Islet precursor cell (in vitro differentiated cells): ENCODE measurements around the gene SULF2.

Source experiments
- DNase-seq: peaks from one replicate; pipeline ENCODE4 v3.0.0-alpha.2; 2018

SULF2 gene

DNA sequence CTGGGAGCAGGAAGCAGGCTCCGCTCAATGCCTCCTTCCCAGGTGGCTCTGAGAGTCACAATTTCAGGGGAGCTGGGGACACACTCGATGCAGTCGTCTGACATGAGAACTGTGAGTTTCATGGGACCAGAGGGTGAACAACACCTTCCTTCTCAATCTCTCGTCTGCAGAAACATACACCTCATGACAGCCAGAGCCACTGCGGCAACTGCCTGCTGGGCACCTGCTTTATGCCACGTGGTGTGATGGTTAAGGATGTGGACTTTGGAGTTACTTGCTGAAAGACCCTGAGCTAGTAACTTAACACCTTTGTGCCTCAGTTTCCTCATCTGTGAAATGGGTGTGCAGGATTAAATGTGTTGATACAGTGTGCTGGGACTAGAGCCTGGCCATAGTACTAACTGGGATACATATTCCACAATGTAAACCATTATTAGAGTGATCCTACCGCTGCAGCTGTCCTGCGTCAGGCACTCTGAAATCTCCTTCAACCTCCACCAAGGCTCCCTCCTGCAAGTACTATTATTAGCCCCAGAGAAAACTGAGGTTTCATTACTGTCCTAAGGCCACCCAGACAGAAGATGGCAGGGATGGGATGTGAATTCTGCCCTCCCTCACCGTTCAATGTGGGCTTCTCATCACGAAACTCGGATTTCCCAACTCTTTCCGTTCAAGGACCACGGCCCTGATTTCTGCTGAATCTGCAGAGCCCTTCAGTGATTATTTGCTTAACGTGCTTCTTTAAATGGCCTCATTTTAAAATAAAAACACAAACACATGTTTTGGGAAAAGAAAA is 24.4 kb downstream of the SULF2 start:
- DNase-seq, result no peak

DNA sequence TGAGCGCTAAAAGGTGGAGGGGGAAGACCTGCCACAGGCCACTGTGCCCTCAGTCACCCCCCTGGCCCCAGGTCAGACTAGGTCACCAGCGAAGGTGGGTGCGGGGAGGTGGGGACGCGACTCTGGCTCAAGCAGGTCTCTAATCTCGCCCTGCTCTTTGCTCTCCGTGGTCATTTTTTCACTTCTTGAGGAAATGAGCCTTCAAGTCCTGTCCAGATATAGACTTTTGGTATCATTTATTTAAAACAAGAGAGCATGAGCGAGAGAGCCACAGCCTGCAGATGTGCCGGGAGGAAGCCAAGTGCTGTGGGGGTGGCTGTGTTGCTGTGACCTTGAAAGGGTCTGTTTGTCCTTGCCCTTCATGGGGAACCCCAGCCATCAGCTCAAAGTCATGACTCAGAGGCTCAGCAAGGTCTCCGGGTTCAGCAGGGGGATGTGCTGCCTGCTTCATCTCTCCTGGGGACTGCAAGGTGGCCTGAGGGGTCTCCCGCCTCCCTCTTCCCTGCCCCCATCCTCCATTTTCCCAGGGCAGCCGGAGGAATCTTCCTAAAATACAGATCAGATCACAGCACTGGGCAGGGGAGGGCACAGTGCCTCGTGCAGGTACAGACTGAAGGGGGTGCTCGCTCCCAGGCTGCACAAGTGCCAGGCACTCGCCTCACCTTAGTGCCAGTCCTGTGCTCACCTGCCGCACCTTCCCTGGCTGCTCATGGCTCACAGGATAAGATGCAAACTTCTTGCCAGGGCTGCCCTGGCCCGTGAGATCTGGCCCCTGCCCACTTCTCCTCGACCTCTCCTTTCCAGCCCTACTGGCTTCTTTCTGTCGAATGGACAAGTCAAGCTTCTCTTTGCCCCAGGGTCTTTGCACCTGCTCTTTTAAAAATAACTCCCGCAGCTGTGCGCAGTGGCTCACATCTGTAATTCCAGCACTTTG is 26.5 kb downstream of the SULF2 start:
- no peak for DNase-seq

DNA sequence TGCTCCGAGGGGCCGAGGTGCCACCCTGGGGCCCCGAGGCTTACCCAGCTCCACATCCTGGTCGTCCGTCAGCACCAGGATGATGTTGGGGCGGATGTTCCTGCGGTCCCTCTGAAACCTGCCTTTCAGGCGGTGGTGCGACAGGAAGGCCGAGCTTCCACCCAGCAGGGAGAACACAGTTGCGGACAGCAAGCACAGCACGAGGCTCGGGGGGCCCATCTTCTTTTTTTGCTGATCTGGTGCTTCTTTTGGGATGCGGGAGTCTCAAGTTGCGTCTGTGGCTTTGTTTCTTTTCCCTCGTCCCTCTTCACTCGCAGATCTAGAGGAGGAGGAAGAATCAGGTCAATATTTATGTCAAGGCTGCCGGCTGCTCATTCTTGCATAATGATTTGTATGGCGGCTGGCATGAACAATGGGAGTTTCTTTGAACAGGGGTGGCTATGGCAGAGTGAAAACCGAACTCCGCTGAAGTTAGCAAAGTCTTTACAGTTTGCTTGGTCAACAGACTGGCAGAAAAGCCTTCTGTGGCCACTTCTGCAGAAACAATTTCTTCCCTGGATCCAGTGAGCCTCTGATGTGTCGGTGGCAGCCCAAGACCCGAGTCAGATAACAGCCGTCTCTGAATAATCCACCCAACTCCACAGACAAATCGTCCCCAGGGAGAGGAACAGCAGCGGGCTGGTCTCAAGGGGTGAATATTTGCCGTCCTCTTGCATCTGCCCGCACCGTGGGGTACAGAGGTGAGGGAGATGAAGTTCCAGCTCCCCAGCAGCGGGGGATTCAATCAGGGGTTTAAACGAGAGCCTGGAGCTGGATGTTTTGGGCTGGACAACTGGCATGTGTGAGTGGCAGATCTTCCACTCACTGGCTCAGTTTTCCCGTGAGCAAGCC is 27.9 kb downstream of the SULF2 start:
- no peak for DNase-seq

DNA sequence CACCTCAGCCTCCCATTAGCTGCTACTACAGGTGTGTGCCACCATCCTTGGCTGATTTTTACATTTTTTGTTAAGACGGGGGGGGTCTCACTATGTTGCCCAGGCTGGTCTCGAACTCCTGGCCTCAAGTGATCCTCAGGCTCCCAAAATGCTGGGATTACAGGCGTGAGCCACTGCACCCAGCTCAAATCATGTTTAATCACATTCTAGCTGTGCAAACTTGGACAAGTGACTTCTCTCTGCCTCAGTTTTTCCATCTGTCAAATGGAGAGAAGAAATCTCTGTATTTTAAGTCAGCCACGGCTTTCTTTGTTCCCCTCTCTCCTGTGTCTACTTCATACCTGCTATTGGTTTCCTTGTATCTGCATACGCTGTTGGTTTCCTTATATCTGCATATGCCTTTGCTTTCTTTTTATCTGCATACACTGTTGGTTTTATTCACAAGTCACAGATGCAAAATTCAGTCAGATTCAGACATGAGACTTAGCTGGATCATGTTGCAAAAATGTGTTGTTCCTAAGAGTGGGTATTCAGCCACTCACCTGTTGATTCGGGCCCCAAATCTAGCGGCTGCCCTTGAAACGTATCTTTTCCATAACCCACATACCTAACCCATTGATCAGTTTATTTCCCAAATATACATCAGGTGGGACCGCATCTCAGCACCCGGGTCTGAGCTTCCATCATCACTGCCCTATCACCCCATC is 30.2 kb downstream of the SULF2 start:
- DNase-seq, result no peak

DNA sequence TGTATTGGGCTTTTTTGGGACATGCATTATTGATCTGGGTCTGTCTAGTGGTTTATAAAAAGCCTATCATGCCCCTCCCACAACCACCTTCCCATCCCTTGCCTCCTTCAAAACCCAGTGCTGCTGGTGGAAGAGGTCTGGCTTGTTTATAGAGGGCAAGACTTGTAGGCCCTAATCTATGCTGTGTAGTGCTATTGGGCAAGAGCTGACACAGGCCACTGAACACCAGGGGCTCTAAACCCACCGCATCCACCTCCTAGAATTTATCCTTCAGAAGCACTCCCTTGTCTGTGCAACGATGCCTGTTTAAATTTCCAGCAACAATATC is 30.9 kb downstream of the SULF2 start:
- DNase-seq, result no peak

DNA sequence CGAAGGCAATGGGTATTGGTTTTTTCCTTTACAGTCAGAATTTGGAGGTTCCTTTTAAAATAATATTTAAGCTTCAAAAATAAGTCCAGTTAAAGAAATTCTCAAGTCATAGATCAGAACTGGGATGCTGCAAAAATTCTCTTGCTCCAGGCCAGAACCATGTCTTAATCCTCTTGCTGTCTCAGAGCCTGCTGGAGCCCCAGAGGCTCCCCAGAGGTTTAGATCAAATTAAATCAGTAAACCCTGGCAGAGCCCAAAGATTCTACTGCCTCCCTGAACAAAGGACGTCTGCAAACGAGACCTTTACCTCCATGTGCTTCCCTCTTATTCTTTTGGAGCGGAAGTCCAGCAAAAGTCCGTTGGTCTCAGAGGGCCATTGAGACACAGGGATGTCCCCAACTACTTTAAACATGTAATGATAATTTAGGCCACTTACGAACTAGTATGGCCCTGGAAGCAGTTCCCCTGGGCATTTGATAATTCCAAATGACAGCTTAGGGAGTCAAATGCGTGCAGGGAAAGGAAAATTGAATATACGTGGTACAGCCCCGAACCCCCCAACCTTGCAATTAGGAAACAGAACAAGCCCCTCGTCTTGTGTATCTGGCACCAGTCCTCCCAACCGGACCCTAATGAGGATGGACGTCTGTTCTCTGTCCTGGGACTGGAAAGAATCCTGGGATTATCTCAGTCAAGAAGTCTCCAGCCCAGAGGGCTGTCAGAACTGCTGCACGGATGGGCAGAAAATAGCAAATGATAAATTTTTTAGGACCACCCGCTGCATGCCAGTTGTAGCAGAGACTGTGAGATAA is 31.5 kb downstream of the SULF2 start:
- DNase-seq, result no peak

DNA sequence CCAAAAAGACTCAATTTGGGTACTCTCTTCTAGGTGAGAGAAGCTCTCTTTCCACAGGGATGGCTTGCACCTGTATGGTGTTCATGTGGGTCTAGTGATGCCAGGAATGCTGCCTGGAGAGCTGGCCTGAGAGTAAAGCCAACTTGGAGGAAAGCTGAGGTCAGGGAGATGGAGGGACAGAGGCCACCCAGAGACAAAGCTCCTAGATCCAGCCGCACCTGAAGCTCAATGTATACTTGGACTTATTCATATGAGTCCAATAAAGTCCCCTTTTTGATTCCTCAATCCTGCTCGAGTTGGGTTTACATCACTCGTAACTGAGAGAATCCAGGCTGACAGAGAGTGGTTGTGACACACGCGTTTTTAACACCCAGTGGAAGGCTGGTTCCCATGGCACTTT is 33.8 kb downstream of the SULF2 start:
- DNase-seq, result no peak

DNA sequence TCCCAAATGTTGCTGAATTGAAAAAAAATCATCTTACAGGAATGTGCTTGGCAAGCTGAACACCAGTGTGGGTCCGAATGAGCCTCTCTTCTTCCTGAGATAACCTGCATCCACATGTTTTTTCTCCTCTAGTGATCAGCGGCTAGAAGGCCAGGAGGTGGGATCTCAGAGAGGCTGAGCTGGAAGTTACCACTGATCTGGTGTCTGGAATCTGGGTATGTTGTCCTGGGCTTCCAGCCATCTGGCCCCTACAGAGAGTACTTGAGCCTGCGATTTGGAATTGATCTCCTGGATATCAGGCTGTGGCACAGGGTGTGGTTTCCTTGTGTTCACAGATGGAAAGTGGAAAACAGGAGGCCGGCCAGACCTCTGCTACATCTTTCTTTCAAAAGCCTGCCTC is 35.9 kb downstream of the SULF2 start:
- DNase-seq, result no peak

DNA sequence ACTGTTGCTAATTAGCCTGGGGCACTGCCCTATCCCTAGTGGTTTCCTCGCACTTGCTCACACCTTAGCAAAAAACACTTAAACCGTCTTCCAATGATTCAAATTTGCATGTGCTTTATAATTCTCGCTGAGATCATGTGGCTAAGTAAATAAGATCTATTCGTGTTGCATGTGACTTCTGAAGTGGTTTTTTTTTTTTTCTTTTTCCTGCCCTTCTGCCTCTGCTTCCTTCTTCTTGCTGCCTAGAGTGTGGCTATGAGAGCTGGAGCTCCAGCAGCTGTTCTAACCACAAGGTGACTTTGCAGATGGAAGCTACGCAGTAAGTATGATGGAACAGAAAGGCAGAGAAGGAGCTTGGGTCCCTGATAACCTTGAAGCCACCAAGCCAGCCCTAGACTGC is 36.5 kb downstream of the SULF2 start:
- no peak for DNase-seq

DNA sequence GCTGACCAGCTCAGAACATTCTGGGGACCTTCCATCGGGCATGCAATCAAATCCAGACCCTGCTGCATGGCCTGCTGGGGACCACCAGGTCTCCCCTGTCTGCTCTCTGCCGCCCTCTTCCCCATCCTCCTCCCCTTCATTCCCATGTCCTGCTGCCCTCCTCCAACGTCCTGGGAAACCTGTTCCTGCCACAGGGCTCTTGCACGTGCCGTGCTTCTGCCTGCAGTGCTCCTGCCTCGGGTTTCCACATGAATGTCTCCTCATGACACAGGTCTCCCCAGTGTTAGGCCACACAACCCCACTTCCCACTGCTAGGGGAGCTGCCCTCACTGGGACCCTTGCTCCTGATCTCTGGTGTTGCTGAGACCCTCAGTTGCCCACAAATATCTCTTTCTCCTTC is 37.2 kb downstream of the SULF2 start:
- DNase-seq, result no peak

DNA sequence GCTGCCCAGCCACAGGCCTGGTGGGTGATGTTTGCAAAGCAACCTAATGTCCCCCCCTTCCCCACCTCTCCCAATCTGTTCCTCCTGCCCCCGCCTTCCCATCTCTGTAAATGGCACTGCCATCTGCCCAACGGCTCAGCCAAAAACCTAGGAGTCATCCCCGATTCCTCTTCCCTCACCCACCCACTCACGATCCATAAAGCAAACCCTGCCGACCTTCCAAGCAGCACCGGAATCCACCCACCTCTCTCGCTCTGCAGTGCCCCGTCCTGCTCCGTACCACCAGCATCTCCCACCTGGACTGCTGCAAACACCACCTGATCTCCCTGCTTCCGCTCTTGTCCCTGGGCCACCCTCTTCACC is 37.6 kb downstream of the SULF2 start:
- no peak for DNase-seq

DNA sequence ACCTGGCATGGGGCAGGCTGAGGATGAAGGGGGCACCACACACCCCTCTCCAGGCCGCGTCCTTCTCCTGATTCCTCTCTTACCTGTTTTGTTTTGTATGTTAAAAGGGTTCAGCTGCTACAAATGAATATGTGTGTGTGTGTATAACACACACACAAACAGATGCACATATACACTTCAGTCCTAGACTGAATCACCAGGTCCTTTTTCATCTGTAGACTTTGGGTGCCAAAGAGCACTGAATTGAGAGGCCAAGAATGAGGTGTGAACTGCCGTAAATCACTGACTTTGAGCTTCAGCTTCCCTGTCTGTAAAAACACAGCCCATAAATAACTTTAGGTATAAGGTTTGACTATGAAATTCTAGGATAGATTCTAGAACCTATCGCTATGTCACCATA is 40.5 kb downstream of the SULF2 start:
- no peak for DNase-seq

DNA sequence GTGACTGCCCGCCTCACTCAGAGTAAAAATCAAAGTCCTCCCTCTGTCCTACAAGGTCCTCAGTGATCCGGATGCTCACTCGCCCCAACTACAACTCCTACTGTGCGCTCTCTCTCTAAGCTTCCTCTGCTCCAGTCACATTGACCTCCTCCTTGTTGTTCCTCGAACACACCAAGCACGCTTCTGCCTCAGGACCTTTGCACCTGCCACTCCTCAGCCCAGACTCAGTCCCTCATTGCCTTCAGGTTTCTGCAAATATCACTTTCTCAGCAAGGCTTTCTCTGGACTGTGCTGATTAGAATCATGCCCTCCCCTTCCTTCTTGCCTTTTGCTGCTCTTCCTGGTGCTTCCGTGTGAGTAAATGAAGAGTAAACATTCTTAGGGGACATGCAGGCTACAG is 41.6 kb downstream of the SULF2 start:
- DNase-seq, result no peak

DNA sequence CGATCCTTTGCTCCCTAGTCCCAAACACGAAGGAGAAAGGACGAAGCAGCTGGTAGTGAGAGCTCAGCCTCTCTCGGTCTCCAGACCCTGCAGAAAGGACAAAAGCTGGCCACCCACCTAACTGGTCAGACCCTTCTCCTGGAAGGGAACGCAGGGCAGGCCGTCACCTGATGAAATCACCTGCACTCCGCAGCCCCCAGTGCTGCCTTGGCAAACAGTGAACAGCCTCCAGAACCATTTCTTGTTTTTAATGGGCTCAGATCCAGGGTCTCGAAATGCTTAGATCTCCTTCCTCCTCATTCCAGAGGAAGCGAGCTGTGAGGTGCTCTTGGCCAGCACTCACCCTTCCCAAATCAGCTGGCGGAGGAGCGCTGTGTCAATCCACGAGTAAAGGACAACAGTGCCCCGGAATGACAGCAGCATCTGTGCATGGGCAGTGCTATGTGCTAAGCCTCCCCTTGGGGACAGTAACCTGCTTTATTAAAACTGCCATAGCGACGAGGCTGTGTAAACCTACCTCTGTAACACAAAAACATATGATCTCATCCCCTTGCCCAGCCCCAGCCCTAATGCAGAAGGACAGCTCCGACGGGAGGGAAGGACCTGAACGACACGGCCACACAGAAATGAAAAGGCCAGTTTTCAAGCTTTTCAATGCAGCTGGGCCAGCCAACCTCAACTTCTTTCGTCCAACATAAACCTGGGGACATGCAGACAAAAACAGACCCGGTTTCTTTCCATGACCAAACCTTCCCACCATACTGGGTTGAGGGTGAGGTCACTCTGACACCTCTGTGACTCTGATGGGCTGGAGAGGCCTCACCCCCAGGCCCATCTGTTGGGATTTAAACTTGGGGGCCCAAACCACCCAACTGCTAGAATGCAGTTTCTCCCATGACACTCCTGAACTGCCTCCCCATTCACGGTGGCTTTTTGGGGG is 43.3 kb downstream of the SULF2 start:
- no peak for DNase-seq

DNA sequence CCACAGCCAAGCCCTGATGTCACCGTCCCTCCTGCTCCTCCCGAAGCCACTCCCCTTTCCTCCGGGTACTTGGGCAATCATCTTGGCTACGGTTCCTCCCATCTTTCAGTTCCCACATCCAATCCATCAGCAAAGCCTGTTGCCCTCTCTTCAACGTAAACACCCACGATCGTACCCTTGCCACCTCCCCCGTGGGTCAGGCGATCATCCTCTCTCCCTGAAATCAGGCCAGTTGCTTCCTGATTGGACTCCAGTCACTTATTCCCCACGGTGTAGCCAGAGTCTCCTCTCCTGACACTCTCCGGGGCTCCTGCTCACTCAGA is 44.5 kb downstream of the SULF2 start:
- DNase-seq, result no peak

DNA sequence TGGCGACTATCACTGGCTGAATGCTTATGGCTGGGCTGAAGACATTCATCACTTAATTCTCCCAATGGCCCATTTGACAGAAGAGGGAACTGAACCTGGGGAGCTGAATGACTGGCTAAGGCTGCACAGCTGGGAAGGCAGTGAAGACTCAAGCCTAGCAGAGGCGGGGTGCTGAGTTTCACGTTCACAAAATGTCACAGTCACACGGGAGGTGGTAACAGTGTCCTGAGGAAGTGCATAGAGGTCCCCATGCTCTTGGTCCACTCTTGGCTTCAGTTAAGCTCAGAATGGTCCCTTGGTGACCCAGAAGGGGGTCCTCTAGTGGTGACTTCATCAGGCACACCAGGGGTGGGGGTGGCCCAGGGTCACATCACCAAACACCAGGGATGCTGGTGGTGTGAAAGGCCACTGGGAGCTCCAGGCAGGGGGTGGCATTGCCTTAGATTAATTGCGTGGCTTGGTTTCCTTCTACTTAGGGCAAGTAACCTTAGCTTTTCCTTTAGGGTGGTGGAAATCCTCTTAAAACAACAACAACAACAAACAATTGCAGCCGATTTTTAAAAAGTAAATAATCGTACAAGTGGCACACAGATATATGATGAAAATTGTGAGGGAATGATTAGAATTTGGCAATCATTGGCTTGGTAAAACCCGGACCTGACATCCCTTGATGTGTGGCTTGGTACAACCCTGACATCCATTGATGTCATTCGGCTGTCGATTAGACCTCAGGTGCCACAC is 45.0 kb downstream of the SULF2 start:
- DNase-seq, result no peak

DNA sequence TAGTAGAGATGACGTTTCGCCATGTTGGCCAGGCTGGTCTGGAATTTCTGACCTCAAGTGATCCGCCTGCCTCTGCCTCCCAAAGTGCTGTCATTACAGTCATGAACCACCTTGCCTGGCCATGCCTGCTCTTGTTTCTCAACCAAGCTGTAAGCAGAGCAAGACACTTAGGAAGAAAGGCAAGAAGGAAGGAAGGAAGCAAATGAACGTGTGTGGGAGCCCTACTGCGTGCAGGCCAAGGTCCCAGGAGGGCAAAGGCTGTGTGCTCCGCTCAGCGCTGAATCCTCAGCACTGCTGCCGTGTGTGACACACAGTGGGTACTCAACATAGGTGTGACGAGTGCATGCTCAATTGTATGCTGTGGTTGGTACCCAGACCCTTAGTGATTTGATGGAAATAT is 47.4 kb downstream of the SULF2 start:
- no peak for DNase-seq

DNA sequence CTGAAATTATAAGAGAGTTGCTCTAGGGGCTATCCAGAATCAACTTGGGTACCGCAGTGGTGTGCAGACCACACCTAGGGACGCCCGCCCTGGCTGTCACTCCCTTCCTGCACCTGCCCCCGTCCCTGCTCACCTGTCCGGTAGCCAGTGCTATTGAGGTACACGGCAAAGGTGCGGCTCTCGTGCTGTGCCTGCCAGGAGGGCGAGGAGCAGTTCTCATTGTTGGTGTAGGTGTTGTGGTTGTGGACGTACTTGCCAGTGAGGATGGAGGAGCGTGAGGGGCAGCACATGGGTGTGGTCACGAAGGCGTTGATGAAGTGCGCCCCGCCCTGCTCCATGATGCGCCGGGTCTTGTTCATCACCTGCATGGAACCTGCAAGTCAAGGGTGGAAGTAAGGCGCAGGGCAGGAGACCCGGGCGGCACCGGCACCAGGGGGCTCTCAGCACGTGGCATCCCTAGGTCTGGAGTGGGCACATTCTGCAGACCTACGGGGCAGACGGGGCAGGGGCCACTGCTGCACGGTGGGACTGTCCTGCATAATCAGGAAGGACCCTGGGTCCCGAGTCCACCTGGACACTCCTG is 48.6 kb downstream of the SULF2 start:
- no peak for DNase-seq
